GM12873 (cell line): ENCODE measurements around the gene EPHA2.
A peak's percentile ranks its signal among the peaks of the same experiment; 100 is the strongest.

Experiments
- TF ChIP-seq, protein P1 (sequence below): IDR thresholded peaks from 2 replicates; pipeline ENCODE4 v1.5.1; 2012; ENCODE audit warnings: low read depth, mild to moderate bottlenecking, moderate library complexity, low read length, control low read depth; ENCODE audit not compliant: insufficient read depth; ENCODE audit errors: missing control alignments

EPHA2 gene

DNA sequence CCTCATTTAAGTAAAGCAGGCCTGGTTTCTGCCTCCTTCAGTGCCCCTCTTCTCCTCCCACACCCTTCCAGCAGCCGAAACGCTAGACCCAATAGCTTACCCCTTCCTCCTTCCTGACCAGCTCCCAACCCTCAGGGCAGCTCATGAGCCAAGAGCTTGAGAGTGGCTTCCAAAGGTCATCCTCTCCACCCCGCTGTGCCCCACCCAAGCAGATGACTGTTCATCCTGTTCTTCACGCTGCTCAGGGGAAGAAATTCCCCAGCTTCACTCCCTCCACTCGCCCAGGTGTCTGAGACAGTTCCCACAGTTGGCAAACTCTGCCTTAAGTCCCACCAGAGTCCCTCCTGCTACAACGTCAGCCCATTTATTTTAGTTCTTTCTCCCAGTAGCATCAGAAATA is 33.1 kb upstream of the EPHA2 start:
- TF ChIP-seq, protein P1, sequence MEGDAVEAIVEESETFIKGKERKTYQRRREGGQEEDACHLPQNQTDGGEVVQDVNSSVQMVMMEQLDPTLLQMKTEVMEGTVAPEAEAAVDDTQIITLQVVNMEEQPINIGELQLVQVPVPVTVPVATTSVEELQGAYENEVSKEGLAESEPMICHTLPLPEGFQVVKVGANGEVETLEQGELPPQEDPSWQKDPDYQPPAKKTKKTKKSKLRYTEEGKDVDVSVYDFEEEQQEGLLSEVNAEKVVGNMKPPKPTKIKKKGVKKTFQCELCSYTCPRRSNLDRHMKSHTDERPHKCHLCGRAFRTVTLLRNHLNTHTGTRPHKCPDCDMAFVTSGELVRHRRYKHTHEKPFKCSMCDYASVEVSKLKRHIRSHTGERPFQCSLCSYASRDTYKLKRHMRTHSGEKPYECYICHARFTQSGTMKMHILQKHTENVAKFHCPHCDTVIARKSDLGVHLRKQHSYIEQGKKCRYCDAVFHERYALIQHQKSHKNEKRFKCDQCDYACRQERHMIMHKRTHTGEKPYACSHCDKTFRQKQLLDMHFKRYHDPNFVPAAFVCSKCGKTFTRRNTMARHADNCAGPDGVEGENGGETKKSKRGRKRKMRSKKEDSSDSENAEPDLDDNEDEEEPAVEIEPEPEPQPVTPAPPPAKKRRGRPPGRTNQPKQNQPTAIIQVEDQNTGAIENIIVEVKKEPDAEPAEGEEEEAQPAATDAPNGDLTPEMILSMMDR = no peak

DNA sequence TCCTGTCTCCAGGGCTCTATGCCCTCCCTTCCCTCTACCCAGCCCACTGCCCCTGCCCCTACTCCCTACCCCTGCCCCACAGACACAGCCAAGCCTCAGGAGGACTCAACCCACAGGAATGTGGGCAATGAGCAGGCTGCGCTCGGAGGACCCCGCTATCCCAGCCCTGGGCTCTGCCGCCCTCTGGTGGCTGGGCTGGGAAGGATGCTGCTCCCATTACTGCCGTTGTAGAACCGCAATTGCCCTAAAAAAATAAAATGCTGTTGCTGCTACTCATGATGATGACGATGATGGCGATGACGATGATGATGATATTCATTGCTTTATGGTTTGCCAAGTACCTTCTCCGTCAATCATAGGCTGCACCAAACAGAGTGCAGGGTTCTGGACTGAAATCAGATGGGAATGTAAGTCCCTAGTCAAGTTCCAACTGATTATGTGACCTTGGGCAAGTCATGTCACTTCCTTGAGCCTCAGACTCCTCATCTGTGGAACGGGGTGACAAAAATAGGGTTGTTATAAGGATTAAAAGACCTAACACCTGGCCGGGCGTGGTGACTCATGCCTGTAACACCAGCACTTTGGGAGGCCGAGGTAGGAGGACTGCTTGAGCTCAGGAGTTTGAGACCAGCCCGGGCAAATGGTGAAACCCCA is 32.0 kb upstream of the EPHA2 start:
- TF ChIP-seq, protein P1 = peak; percentile 98

DNA sequence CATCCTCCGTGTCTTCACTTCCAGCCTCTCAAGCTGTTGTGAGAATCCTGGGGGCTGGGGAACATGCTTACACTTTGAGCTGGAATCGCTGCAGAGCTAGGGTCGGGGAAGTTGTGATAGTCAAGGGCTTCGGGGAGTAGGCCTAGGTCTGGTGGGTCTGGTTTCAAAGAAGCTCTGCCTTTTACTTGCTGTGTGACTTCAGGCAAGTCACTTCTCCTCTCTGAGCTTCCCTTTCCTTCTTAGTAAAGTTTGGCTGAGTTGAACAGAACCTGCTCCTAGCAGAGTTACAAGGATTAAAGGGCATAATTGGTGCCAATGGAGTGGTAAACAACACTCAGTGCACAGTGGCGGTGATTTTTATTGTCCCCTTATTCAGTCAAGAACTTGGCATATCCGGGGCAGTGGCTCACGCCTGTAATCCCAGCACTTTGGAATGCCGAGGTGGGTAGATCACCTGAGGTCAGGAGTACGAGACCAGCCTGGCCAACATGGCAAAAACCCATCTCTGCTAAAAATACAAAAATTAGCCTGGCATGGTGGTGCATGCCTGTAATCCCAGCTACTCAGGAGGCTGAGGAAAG is 30.9 kb upstream of the EPHA2 start:
- TF ChIP-seq, protein P1 = no peak

DNA sequence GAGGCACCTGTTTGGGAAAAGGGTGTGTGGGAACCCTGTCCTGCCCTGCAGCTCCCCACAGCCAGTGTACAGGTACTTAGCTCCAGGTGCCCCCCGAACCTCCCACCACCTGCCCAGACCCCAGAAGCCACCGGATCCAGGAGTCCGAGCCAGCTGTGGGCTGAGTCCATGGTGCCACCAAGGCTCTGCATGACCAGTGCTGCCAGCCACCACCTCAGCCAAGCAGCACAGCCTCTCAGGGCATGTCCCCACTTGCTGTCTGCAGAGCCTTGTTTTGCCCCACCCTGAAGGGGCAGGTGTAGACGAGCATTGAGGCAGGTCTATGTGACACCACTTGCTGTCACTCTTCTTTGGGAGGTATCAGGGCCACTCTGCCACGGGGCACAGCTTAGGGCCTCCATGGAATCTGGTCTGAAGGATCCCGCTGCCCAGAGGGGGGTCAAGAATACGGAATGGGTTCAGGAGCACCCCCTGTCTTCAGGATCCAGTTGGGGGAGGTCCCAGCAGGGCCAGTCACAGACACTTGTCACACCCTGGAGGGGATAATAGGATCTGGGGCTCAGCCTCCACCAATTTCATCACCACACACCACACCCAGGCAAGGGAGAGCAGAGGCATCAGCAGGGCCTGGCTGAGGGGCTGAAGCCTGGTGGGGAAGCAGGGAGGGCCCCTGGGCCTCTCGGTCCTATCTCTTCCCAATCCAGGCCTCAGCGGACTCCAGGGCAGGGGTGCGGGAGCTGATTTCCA is 28.9 kb upstream of the EPHA2 start:
- TF ChIP-seq, protein P1 = no peak

DNA sequence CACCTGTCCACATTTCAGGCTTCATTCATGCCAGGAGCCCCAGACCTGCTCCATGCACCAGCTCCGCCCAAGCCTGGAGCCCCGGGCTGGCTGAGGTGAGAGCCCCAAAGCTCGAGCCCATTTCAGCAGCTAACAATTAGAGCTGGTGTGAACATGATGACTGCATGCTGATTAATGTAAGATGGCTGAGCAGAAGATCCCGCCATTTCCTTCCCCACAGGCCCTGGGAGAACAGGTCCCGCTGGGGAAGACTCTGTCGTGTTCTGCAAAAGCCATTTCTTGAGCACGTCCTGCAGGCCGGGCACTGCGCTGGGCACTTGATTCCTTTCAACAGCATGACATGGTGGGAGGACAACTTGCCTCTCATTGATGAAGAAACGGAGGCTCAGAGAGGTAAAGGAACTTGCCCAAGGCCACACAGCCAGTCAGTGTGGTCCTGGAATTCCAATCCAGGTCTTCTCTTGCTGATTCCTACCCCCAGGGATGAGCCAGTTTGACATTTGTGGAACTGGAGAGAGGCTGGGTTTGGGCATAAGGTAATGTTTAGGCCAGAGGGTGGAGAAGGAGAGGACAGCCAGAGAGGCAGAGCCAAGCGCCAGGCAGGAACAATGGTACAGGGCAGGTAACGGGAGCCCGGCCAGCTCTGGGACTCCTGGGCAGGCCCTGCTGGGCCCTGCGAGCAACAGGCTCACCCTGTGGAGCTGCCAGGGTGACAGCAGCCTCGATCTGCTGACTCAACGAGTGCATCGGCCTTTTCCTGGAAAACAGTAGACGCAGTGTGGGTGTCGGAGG is 28.1 kb upstream of the EPHA2 start:
- TF ChIP-seq, protein P1 = no peak

DNA sequence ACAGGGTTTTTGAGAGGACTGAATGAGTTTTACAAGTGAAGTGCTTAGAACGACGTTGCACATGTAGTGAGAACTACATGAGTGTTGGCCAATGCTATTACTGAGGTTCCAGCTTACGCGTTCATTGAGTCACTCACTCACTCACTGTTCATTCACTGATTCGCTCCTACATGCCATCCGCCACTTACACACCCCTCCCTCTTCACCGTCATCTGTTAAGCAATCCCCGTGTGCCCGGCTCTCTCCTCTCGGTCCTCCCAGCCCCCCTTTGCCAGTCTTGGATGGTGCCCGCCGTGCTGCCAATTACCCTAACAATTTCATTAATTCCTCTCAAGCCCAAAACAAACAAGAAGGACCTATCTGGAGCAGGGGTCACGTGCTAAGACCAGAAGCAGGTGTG is 27.3 kb upstream of the EPHA2 start:
- TF ChIP-seq, protein P1 = no peak
